Naive B cell (primary cell): Measurements from ENCODE around the gene TRABD2A. TPM values are rescaled to one million over a fixed set of nuclear protein-coding genes. Genes with fewer than 3 reads are reported as not detected.

ENCODE experiments used
- ATAC-seq, 2 donors: fragments of 150-1000 bp; cut with Tn5 transposase; 2 replicates each; pipeline ENCODE4 v1.10.0; 2021; ENCODE audit warnings: low read depth in 2 of 2, mild to moderate bottlenecking in 2 of 2, moderate library complexity in 2 of 2
- DNase-seq: peaks from one replicate; pipeline ENCODE4 v3.0.0; 2022
- H3K27ac Mint-ChIP-seq, 6 donors: one replicate each; pipeline ENCODE4 v1.8.0; 2020 to 2022; ENCODE audit warnings: mild to moderate bottlenecking in 6 of 6, mixed read lengths in 6 of 6, moderate library complexity in 5 of 6, inconsistent platforms in 2 of 6
- H3K27me3 Mint-ChIP-seq, 3 donors: one replicate each; pipeline ENCODE4 v1.8.0; 2021 to 2022; ENCODE audit warnings: mixed read lengths in 3 of 3, mild to moderate bottlenecking in 1 of 3
- H3K36me3 Mint-ChIP-seq, 2 donors: one replicate each; pipeline ENCODE4 v1.8.0; 2020 to 2022; ENCODE audit warnings: mixed read lengths in 2 of 2, inconsistent platforms in 1 of 2, mild to moderate bottlenecking in 1 of 2
- H3K4me1 Mint-ChIP-seq, 3 donors: one replicate each; pipeline ENCODE4 v1.8.0; 2020 to 2022; ENCODE audit warnings: mixed read lengths in 3 of 3, inconsistent platforms in 1 of 3, mild to moderate bottlenecking in 1 of 3, moderate library complexity in 1 of 3
- H3K4me3 Mint-ChIP-seq, 8 donors: one replicate each; pipeline ENCODE4 v1.8.0; 2020 to 2022; ENCODE audit warnings: mild to moderate bottlenecking in 8 of 8, mixed read lengths in 8 of 8, moderate library complexity in 8 of 8, inconsistent platforms in 2 of 8
- H3K9me3 Mint-ChIP-seq, 7 donors: one replicate each; pipeline ENCODE4 v1.8.0; 2020 to 2022; ENCODE audit warnings: mixed read lengths in 7 of 7, mild to moderate bottlenecking in 5 of 7, inconsistent platforms in 2 of 7, moderate library complexity in 1 of 7
- polyA plus RNA-seq, 6 donors: library from polyadenylated mRNA; unstranded; fragments of 300-500 nt; fragmentation: Illumina TruSeq; gene quantifications; one replicate each; pipeline ENCODE4 v1.2.3, GENCODE V29; 2021; ENCODE audit warnings: low read depth in 6 of 6

The TRABD2A gene
- polyA plus RNA-seq, 6 donors from 2014 or later: 6.5 to 12.3 (median 9.4) TPM

DNA sequence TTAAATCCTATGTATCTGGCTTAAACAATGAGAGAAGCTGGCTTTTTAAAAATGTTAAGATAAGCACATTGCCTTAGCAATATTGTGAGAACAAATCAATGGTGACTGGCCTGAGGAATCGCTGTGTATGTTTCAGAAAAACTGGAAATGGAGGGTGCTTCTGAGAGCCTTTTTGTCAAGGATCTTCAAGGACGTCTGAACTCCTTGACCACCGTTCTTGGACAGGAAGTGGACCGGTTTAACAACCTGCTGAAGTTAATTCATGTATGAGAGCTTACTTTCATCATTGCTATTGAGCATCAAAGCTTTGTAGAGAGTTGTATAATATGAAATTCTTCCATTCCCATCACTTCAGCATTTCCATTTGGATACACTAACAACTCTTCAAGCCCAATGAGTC is 72.6 kb downstream of the TRABD2A start:
- DNase-seq (no peak), ATAC-seq (no peak)
- Mint-ChIP-seq H3K36me3 (no peaks in the 10 kb centered on the region), H3K4me3 (no peak overlapping the region), H3K27ac (no peak overlapping the region), H3K9me3 (no peaks in the 10 kb centered on the region), H3K27me3 (peaks cover 0 to 14% (median 11%) of the 10 kb centered on the region in 3 donors), H3K4me1 (peaks cover 0 to 11% (median 0%) of the 10 kb centered on the region in 3 donors)

DNA sequence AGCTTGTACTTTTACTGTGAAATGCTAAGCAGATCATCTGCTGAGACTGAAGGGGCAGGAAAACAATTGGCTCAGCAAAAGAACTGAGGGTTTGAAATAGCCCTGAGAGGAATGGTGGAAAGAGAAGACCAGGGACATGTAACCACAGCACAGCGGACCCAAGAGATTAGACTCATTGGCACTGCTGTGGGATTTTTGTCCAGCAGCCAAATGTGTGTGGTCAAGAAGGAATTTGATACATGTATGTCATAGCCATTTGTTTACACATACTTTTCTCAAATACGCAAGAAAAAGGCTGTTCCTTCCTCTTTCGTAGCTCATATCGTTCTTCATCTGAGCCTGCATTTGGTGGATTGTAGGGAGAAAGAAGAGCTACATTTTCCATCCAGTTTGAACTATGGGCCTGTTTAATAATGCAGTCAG is 73.8 kb downstream of the TRABD2A start:
- Mint-ChIP-seq H3K4me1 (peaks cover 0 to 11% (median 0%) of the 10 kb centered on the region in 3 donors), H3K9me3 (peaks cover 0 to 9% (median 3%) of the 10 kb centered on the region in 7 donors), H3K4me3 (no peak overlapping the region)

DNA sequence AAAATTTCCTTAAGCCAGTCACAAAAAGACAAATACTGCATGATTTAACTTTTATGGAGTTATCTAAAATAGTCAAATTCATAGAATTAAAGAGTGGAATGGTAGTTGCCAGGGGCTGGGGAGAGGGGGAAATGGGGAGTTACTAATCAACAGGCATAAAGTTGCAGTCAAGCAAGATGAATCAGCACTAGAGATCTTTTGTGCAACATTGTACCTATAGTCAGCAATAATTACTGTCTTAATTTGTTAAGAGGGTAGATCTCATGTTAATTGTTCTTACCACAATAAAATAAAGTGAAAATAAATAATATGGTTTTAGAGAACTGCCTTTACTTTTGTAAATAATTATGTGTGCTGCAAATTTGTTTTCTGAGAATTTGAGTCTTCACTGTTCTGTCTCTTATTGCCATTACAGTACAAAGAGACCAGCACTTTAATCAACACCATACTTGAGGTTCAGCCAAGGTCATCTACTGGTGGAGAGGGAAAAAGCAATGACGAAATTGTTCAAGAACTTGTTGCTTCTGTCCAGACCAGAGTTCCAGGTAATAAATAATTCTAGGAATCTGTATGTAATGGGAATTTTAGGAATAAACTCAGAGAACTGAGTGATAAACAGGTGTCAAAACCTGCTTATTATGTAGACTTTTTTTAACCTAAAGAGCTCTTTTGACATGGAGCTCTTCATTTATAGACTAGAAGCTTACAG is 75.5 kb downstream of the TRABD2A start:
- Mint-ChIP-seq H3K27me3 (peaks cover 0 to 9% (median 0%) of the 10 kb centered on the region in 3 donors), H3K36me3 (no peaks in the 10 kb centered on the region), H3K9me3 (peaks cover 0 to 19% (median 8%) of the 10 kb centered on the region in 7 donors), H3K4me3 (no peak overlapping the region), H3K27ac (no peak overlapping the region), H3K4me1 (peaks cover 0 to 11% (median 0%) of the 10 kb centered on the region in 3 donors)
- ATAC-seq (no peak), DNase-seq (no peak)

More for the DNA sequence above, 73.8 kb downstream of the TRABD2A start:
- Mint-ChIP-seq H3K27me3 (peaks cover 0 to 11% (median 6%) of the 10 kb centered on the region in 3 donors), H3K36me3 (no peaks in the 10 kb centered on the region), H3K27ac (no peak overlapping the region)
- no peak for ATAC-seq
- no peak for DNase-seq

DNA sequence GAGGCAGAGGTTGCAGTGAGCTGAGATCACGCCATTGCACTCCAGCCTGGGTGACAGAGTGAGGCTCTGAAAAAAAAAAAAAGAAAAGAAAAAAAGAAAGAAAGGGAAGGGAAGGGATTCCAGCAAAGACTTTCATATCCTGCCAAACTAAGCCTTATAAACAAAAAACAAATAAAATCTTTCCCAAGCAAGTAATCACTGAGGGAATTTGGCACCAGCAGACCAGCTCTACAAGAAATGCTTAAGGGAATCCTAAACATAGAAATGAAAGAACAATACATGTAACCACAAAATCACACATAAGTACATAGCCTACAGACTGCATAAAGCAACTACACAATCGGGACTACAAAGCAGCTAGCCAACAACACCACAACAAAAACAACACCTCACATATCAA is 79.1 kb downstream of the TRABD2A start:
- no peak overlapping the region for H3K27ac Mint-ChIP-seq
- peaks cover 0 to 6% (median 0%) of the 10 kb centered on the region in 3 donors for H3K27me3 Mint-ChIP-seq
- H3K4me1 Mint-ChIP-seq: peaks cover 0 to 2% (median 0%) of the 10 kb centered on the region in 3 donors
- peaks cover 0 to 19% (median 10%) of the 10 kb centered on the region in 7 donors for H3K9me3 Mint-ChIP-seq
- H3K4me3 Mint-ChIP-seq: no peak overlapping the region
- no peak for DNase-seq
- H3K36me3 Mint-ChIP-seq: no peaks in the 10 kb centered on the region
- no peak for ATAC-seq

GRCh38 chr2:84800194-84800805 is 80.6 kb downstream of the TRABD2A start:
- ATAC-seq: no peak
- Mint-ChIP-seq H3K27me3 (peaks cover 0 to 6% (median 0%) of the 10 kb centered on the region in 3 donors), H3K36me3 (no peaks in the 10 kb centered on the region), H3K4me1 (no peaks in the 10 kb centered on the region), H3K27ac (no peak overlapping the region), H3K4me3 (peak overlapping the region in 1 of 8 donors; percentile 36), H3K9me3 (peaks cover 0 to 19% (median 10%) of the 10 kb centered on the region in 7 donors)
- no peak for DNase-seq

- Mint-ChIP-seq H3K27ac (no peak overlapping the region), H3K4me3 (no peak overlapping the region), H3K4me1 (no peaks in the 10 kb centered on the region), H3K9me3 (peaks cover 0 to 19% (median 10%) of the 10 kb centered on the region in 7 donors), H3K27me3 (peaks cover 0 to 6% (median 0%) of the 10 kb centered on the region in 3 donors), H3K36me3 (no peaks in the 10 kb centered on the region)
- no peak for DNase-seq
- no peak for ATAC-seq
Observed at GRCh38 chr2:84799772-84800171, 81.1 kb downstream of the TRABD2A start.

- Mint-ChIP-seq H3K27me3 (peaks cover 0 to 6% (median 0%) of the 10 kb centered on the region in 3 donors), H3K4me3 (no peak overlapping the region), H3K9me3 (peaks cover 0 to 13% (median 8%) of the 10 kb centered on the region in 7 donors), H3K36me3 (peaks cover 0 to 7% of the 10 kb centered on the region in 2 donors), H3K27ac (no peak overlapping the region), H3K4me1 (no peaks in the 10 kb centered on the region)
- DNase-seq: no peak
- ATAC-seq: no peak
Observed at GRCh38 chr2:84797271-84797670, 83.6 kb downstream of the TRABD2A start.

GRCh38 chr2:84796798-84797197 is 84.1 kb downstream of the TRABD2A start:
- no peak for DNase-seq
- no peak overlapping the region for H3K4me3 Mint-ChIP-seq
- peaks cover 0 to 9% (median 3%) of the 10 kb centered on the region in 7 donors for H3K9me3 Mint-ChIP-seq
- H3K4me1 Mint-ChIP-seq: no peaks in the 10 kb centered on the region
- peaks cover 0 to 7% of the 10 kb centered on the region in 2 donors for H3K36me3 Mint-ChIP-seq
- no peak overlapping the region for H3K27ac Mint-ChIP-seq
- ATAC-seq: no peak
- H3K27me3 Mint-ChIP-seq: peaks cover 0 to 6% (median 0%) of the 10 kb centered on the region in 3 donors

GRCh38 chr2:84793641-84794040 is 87.2 kb downstream of the TRABD2A start:
- ATAC-seq (no peak), DNase-seq (no peak)
- Mint-ChIP-seq H3K36me3 (peaks cover 0 to 7% of the 10 kb centered on the region in 2 donors), H3K9me3 (peaks cover 0 to 5% (median 0%) of the 10 kb centered on the region in 7 donors), H3K4me3 (no peak overlapping the region), H3K27ac (no peak overlapping the region), H3K4me1 (no peaks in the 10 kb centered on the region), H3K27me3 (peaks cover 0 to 6% (median 0%) of the 10 kb centered on the region in 3 donors)

DNA sequence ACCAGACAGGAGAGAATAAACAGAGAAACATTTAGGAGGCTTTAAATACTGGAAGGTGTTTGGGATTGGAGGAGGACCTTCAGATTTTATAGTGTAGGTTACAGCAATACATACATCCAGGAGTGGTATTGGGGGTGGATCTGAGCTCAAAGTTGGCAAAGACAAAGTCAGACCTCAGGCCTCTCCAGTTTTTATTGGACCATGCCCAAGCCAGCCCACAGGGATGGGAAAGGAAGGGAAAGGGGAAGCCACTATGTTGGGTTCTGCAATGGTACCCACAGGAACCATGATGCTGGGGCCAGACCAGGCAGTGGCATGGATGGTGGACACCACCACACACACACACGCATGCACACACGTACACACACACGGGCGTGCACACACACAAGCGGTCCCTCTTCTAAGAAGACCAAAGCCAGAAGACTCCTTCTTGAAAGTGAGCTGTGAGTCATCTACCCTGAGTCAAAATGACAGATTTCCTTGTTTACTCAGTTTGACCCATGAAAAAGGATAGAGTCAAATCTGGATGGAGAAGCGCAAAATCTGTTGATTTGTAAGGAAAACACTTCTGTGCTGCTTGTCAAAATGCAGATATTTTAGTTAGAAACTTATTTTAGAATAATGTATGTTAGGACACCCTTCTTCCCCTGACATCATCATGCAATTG is 87.9 kb downstream of the TRABD2A start:
- peaks cover 0 to 5% (median 0%) of the 10 kb centered on the region in 7 donors for H3K9me3 Mint-ChIP-seq
- no peak overlapping the region for H3K27ac Mint-ChIP-seq
- H3K4me3 Mint-ChIP-seq: no peak overlapping the region
- H3K36me3 Mint-ChIP-seq: peaks cover 0 to 7% of the 10 kb centered on the region in 2 donors
- peaks cover 0 to under 1% (median 0%) of the 10 kb centered on the region in 3 donors for H3K4me1 Mint-ChIP-seq
- DNase-seq: no peak
- no peak for ATAC-seq
- H3K27me3 Mint-ChIP-seq: peaks cover 0 to under 1% (median 0%) of the 10 kb centered on the region in 3 donors

- no peak overlapping the region for H3K27ac Mint-ChIP-seq
- peaks cover 0 to 6% (median 0%) of the 10 kb centered on the region in 3 donors for H3K27me3 Mint-ChIP-seq
- peaks cover 0 to 4% of the 10 kb centered on the region in 2 donors for H3K36me3 Mint-ChIP-seq
- H3K9me3 Mint-ChIP-seq: peaks cover 0 to 4% (median 2%) of the 10 kb centered on the region in 7 donors
- peaks cover 0 to 7% (median 2%) of the 10 kb centered on the region in 3 donors for H3K4me1 Mint-ChIP-seq
- DNase-seq: no peak
- ATAC-seq: no peak
- H3K4me3 Mint-ChIP-seq: no peak overlapping the region
Observed at GRCh38 chr2:84788498-84788897, 92.4 kb downstream of the TRABD2A start.

DNA sequence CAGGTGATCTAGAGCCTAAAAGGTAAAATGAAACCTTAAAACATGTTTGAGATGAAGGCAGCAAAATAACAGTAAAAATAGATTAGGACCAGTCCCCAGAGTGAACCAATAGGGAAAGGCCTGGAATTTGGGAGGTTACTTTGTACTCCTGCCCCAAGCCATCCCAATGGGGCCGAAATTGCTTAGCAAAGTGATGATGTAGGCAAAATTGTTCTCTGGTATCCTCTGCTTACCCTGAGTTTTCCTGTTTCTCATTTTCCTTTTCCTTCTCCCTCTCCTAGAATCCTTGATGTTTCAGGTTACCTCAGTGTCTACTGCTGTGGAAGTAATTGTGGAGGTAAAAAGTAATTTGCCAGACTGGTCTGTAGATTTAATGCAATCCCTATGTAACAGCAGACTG is 92.9 kb downstream of the TRABD2A start:
- H3K27me3 Mint-ChIP-seq: peaks cover 0 to 6% (median 0%) of the 10 kb centered on the region in 3 donors
- H3K4me3 Mint-ChIP-seq: no peak overlapping the region
- peak overlapping the region in 1 of 6 donors; percentile 70 for H3K27ac Mint-ChIP-seq
- peaks cover 0 to 3% (median 0%) of the 10 kb centered on the region in 7 donors for H3K9me3 Mint-ChIP-seq
- peaks cover 1 to 11% (median 7%) of the 10 kb centered on the region in 3 donors for H3K4me1 Mint-ChIP-seq
- ATAC-seq (no peak), DNase-seq (no peak)
- H3K36me3 Mint-ChIP-seq: no peaks in the 10 kb centered on the region

DNA sequence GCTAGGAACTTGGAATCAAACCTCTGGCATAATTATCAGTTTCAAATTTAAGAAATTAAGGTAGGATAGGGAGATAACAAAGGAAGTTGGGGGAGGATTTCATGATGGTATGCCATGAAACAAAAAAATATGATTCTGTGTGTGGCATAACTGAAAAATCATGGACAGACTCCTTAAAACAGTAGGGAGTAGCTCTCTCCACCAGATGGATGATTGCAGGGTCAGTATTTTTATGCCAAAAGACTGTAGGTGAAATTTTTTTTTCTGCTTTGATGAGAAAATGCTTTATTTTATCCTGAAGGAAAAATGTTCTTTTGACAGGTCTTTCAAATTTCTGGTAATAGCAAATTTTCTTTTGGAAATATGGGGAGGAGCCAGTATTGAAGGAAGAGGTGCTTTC is 94.3 kb downstream of the TRABD2A start:
- no peak for ATAC-seq
- Mint-ChIP-seq H3K9me3 (peaks cover 0 to 2% (median 0%) of the 10 kb centered on the region in 7 donors), H3K4me1 (peaks cover 15 to 26% (median 21%) of the 10 kb centered on the region in 3 donors), H3K36me3 (no peaks in the 10 kb centered on the region), H3K27me3 (peaks cover 0 to 6% (median 0%) of the 10 kb centered on the region in 3 donors), H3K4me3 (no peak overlapping the region), H3K27ac (no peak overlapping the region)
- no peak for DNase-seq
